Measurements from ENCODE around the gene ITGB6. TPM values are rescaled to one million over a fixed set of nuclear protein-coding genes. Genes with fewer than 3 reads are reported as not detected.

Gene ITGB6
- total RNA-seq, 1 experiment from 2014 or later = not detected

GRCh38 chr2:160206436-160206835 lies 6.4 kb upstream of the ITGB6 start:
- Mint-ChIP-seq H3K27me3 (ENCODE audit: low read depth) (no peaks in the 10 kb centered on the region), H3K4me3 (no peak overlapping the region), H3K9me3 (peaks cover 12% of the 10 kb centered on the region), H3K4me1 (peaks cover 3% of the 10 kb centered on the region; the same call in 1 of the 2 replicates), H3K27ac (no peak overlapping the region), H3K36me3 (peaks cover 6% of the 10 kb centered on the region)
- ChIA-PET CTCF (no interaction called here), POLR2A (no interaction called here)
- TF ChIP-seq JAZF1 (CRISPR knock-in tag; IDR thresholded peaks at IDR 0.05) (no peak), ZSCAN18 (CRISPR knock-in tag; IDR thresholded peaks at IDR 0.05) (no peak), EMX1 (CRISPR knock-in tag; IDR thresholded peaks at IDR 0.05) (no peak), GTF2I (CRISPR knock-in tag; conservative IDR thresholded peaks at IDR 0.05) (no peak), ERG (CRISPR knock-in tag; IDR thresholded peaks at IDR 0.05) (no peak), FOXP4 (CRISPR knock-in tag; IDR thresholded peaks at IDR 0.05) (no peak), ZNF416 (CRISPR knock-in tag; IDR thresholded peaks at IDR 0.05) (no peak), FOXJ3 (CRISPR knock-in tag; IDR thresholded peaks at IDR 0.05; ENCODE audit: borderline replicate concordance) (no peak), TEAD4 (CRISPR knock-in tag; IDR thresholded peaks at IDR 0.05) (no peak), ARID4B (CRISPR knock-in tag; IDR thresholded peaks at IDR 0.05; ENCODE audit: borderline replicate concordance) (no peak), HMGXB4 (CRISPR knock-in tag; IDR thresholded peaks at IDR 0.05) (no peak), SP1 (CRISPR knock-in tag; conservative IDR thresholded peaks at IDR 0.05) (no peak)
- ATAC-seq (no peak), DNase-seq (ENCODE audit: low spot score) (no peak)

GRCh38 chr2:160205505-160205904 lies 5.4 kb upstream of the ITGB6 start:
- Mint-ChIP-seq H3K4me1 (peaks cover 3% of the 10 kb centered on the region; the same call in 1 of the 2 replicates), H3K36me3 (peaks cover 6% of the 10 kb centered on the region), H3K27ac (no peak overlapping the region), H3K9me3 (peaks cover 12% of the 10 kb centered on the region), H3K4me3 (no peak overlapping the region), H3K27me3 (ENCODE audit: low read depth) (no peaks in the 10 kb centered on the region)
- ATAC-seq (no peak), DNase-seq (ENCODE audit: low spot score) (no peak)
- TF ChIP-seq NFE2L1 (CRISPR knock-in tag; IDR thresholded peaks at IDR 0.05) = no peak
- no peak for TF ChIP-seq RELA (CRISPR knock-in tag; IDR thresholded peaks at IDR 0.05; ENCODE audit: borderline replicate concordance)
- CTCF ChIA-PET = interaction anchor here (1.3 to 1.4 kb wide), 2 partner anchors 95 to 765 kb away, joined by 3 to 4 read pairs; no protein-coding TSS in a partner anchor
- POLR2A ChIA-PET = no interaction called here

All from WTC11 (cell line).